ENCODE results near the gene CPNE8. TPM values are rescaled to one million over a fixed set of nuclear protein-coding genes. Genes with fewer than 3 reads are reported as not detected.

The CPNE8 gene
- 1 to 10 TPM; 2.4 to 3.9 TPM for total RNA-seq

- Mint-ChIP-seq H3K4me1 (peaks cover 21% of the 10 kb centered on the region), H3K27ac (peak within 1 kb of the TSS; percentile 81), H3K4me3 (peak within 1 kb of the TSS; percentile 77), H3K27me3 (peaks cover 31% of the 10 kb centered on the region), H3K9me3 (ENCODE audit: low read depth) (no peaks in the 10 kb centered on the region), H3K36me3 (no peaks in the 10 kb centered on the region)
- DNase-seq (peak; percentile 61), ATAC-seq (peak; percentile 68)
- CTCF ChIA-PET: interaction anchor here (1.1 to 1.8 kb wide), 7 partner anchors 10 to 577 kb away, joined by 3 to 5 read pairs (median 5); no protein-coding TSS in a partner anchor
Measured at GRCh38 chr12:38905480-38906351, at the start of gene CPNE8. CPNE8 (minus strand) TSS chr12:38905591; CDS start chr12:38905534, 57 bp downstream.

GRCh38 chr12:38954238-38954873, 49.0 kb upstream of the CPNE8 start:
- no peaks in the 10 kb centered on the region for H3K4me1 Mint-ChIP-seq
- no peak overlapping the region for H3K27ac Mint-ChIP-seq
- no peaks in the 10 kb centered on the region for H3K36me3 Mint-ChIP-seq
- DNase-seq (no peak), ATAC-seq (no peak)
- H3K4me3 Mint-ChIP-seq: no peak overlapping the region
- CTCF ChIA-PET: interaction anchor here (0.7 kb wide), 1 partner anchor 153 kb away, joined by 3 read pairs; no protein-coding TSS in a partner anchor
- no peaks in the 10 kb centered on the region for H3K9me3 Mint-ChIP-seq (ENCODE audit: low read depth)
- H3K27me3 Mint-ChIP-seq: no peaks in the 10 kb centered on the region

GRCh38 chr12:38949363-38949762, 44.0 kb upstream of the CPNE8 start:
- CTCF ChIA-PET: no interaction called here
- no peak overlapping the region for H3K4me3 Mint-ChIP-seq
- no peak for DNase-seq
- H3K4me1 Mint-ChIP-seq: no peaks in the 10 kb centered on the region
- H3K9me3 Mint-ChIP-seq (ENCODE audit: low read depth): no peaks in the 10 kb centered on the region
- no peaks in the 10 kb centered on the region for H3K27me3 Mint-ChIP-seq
- H3K36me3 Mint-ChIP-seq: no peaks in the 10 kb centered on the region
- H3K27ac Mint-ChIP-seq: no peak overlapping the region
- ATAC-seq: no peak

GRCh38 chr12:38934686-38935085, 29.3 kb upstream of the CPNE8 start:
- ATAC-seq (no peak), DNase-seq (no peak)
- CTCF ChIA-PET: no interaction called here
- H3K27ac Mint-ChIP-seq: no peak overlapping the region
- no peaks in the 10 kb centered on the region for H3K27me3 Mint-ChIP-seq
- peaks cover 6% of the 10 kb centered on the region for H3K9me3 Mint-ChIP-seq (ENCODE audit: low read depth)
- H3K4me3 Mint-ChIP-seq: no peak overlapping the region
- peaks cover 7% of the 10 kb centered on the region for H3K4me1 Mint-ChIP-seq
- H3K36me3 Mint-ChIP-seq: no peaks in the 10 kb centered on the region

GRCh38 chr12:38934078-38934584, 28.7 kb upstream of the CPNE8 start:
- Mint-ChIP-seq H3K9me3 (ENCODE audit: low read depth) (peaks cover 6% of the 10 kb centered on the region), H3K36me3 (no peaks in the 10 kb centered on the region), H3K27ac (no peak overlapping the region), H3K27me3 (no peaks in the 10 kb centered on the region), H3K4me1 (peaks cover 7% of the 10 kb centered on the region), H3K4me3 (no peak overlapping the region)
- ATAC-seq (no peak), DNase-seq (no peak)
- CTCF ChIA-PET: no interaction called here

GRCh38 chr12:38932320-38932719, 26.9 kb upstream of the CPNE8 start:
- CTCF ChIA-PET: no interaction called here
- Mint-ChIP-seq H3K4me3 (no peak overlapping the region), H3K27ac (no peak overlapping the region), H3K9me3 (ENCODE audit: low read depth) (peaks cover 3% of the 10 kb centered on the region), H3K27me3 (no peaks in the 10 kb centered on the region), H3K4me1 (peaks cover 7% of the 10 kb centered on the region), H3K36me3 (no peaks in the 10 kb centered on the region)
- DNase-seq (no peak), ATAC-seq (no peak)

- H3K9me3 Mint-ChIP-seq (ENCODE audit: low read depth): peaks cover 1% of the 10 kb centered on the region
- CTCF ChIA-PET: no interaction called here
- H3K4me3 Mint-ChIP-seq: no peak overlapping the region
- DNase-seq (no peak), ATAC-seq (no peak)
- H3K36me3 Mint-ChIP-seq: no peaks in the 10 kb centered on the region
- no peaks in the 10 kb centered on the region for H3K27me3 Mint-ChIP-seq
- no peak overlapping the region for H3K27ac Mint-ChIP-seq
- peaks cover 7% of the 10 kb centered on the region for H3K4me1 Mint-ChIP-seq
Measured at GRCh38 chr12:38931461-38931860, 26.1 kb upstream of the CPNE8 start.

GRCh38 chr12:38930990-38931389, 25.6 kb upstream of the CPNE8 start:
- H3K9me3 Mint-ChIP-seq (ENCODE audit: low read depth): no peaks in the 10 kb centered on the region
- H3K27me3 Mint-ChIP-seq: no peaks in the 10 kb centered on the region
- no peak overlapping the region for H3K4me3 Mint-ChIP-seq
- no peak overlapping the region for H3K27ac Mint-ChIP-seq
- CTCF ChIA-PET: no interaction called here
- peaks cover 7% of the 10 kb centered on the region for H3K4me1 Mint-ChIP-seq
- no peak for ATAC-seq
- DNase-seq: no peak
- H3K36me3 Mint-ChIP-seq: no peaks in the 10 kb centered on the region

GRCh38 chr12:38926501-38926900, 21.1 kb upstream of the CPNE8 start:
- ATAC-seq (no peak), DNase-seq (no peak)
- no peaks in the 10 kb centered on the region for H3K4me1 Mint-ChIP-seq
- H3K4me3 Mint-ChIP-seq: no peak overlapping the region
- no peak overlapping the region for H3K27ac Mint-ChIP-seq
- CTCF ChIA-PET: no interaction called here
- no peaks in the 10 kb centered on the region for H3K27me3 Mint-ChIP-seq
- no peaks in the 10 kb centered on the region for H3K9me3 Mint-ChIP-seq (ENCODE audit: low read depth)
- no peaks in the 10 kb centered on the region for H3K36me3 Mint-ChIP-seq

- DNase-seq (peak; percentile 43), ATAC-seq (no peak)
- Mint-ChIP-seq H3K9me3 (ENCODE audit: low read depth) (no peaks in the 10 kb centered on the region), H3K27ac (no peak overlapping the region), H3K27me3 (no peaks in the 10 kb centered on the region), H3K4me3 (no peak overlapping the region), H3K36me3 (no peaks in the 10 kb centered on the region), H3K4me1 (no peaks in the 10 kb centered on the region)
- CTCF ChIA-PET: interaction anchor here (1.1 kb wide), 1 partner anchor 10 kb away, joined by 4 read pairs; no protein-coding TSS in a partner anchor
Measured at GRCh38 chr12:38921025-38921677, 15.8 kb upstream of the CPNE8 start.

GRCh38 chr12:38919191-38919590, 13.8 kb upstream of the CPNE8 start:
- no peaks in the 10 kb centered on the region for H3K27me3 Mint-ChIP-seq
- no peak overlapping the region for H3K27ac Mint-ChIP-seq
- no peaks in the 10 kb centered on the region for H3K9me3 Mint-ChIP-seq (ENCODE audit: low read depth)
- CTCF ChIA-PET: no interaction called here
- no peaks in the 10 kb centered on the region for H3K36me3 Mint-ChIP-seq
- no peak for ATAC-seq
- H3K4me1 Mint-ChIP-seq: no peaks in the 10 kb centered on the region
- no peak for DNase-seq
- no peak overlapping the region for H3K4me3 Mint-ChIP-seq

- CTCF ChIA-PET: interaction anchor here (1.5 kb wide), 1 partner anchor 9 kb away, joined by 5 read pairs; no protein-coding TSS in a partner anchor
- no peaks in the 10 kb centered on the region for H3K27me3 Mint-ChIP-seq
- no peaks in the 10 kb centered on the region for H3K4me1 Mint-ChIP-seq
- no peaks in the 10 kb centered on the region for H3K36me3 Mint-ChIP-seq
- no peaks in the 10 kb centered on the region for H3K9me3 Mint-ChIP-seq (ENCODE audit: low read depth)
- ATAC-seq (no peak), DNase-seq (no peak)
- H3K4me3 Mint-ChIP-seq: no peak overlapping the region
- H3K27ac Mint-ChIP-seq: no peak overlapping the region
Measured at GRCh38 chr12:38915429-38916182, 10.2 kb upstream of the CPNE8 start.

- ATAC-seq: no peak
- H3K27me3 Mint-ChIP-seq: peaks cover 5% of the 10 kb centered on the region
- CTCF ChIA-PET: interaction anchor here (1.4 kb wide), 1 partner anchor 9 kb away, joined by 4 read pairs; no protein-coding TSS in a partner anchor
- no peak overlapping the region for H3K4me3 Mint-ChIP-seq
- no peak overlapping the region for H3K27ac Mint-ChIP-seq
- no peak for DNase-seq
- no peaks in the 10 kb centered on the region for H3K36me3 Mint-ChIP-seq
- H3K9me3 Mint-ChIP-seq (ENCODE audit: low read depth): no peaks in the 10 kb centered on the region
- peaks cover 3% of the 10 kb centered on the region for H3K4me1 Mint-ChIP-seq
Measured at GRCh38 chr12:38912116-38912515, 6.7 kb upstream of the CPNE8 start.

Data from activated CD8-positive, alpha-beta memory T cell treated with anti-CD3 and anti-CD28 coated beads, Interleukin-2, amount 10 ng/mL, durations not matched to agents 7 days and 5 days (primary cell).